ENCODE results near the gene MAGEA9. TPM values are rescaled to one million over a fixed set of nuclear protein-coding genes. Genes with fewer than 3 reads are reported as not detected.

Gene MAGEA9
- total RNA-seq, 1 donor, result not detected

Other genes with a start within 250 kb of the MAGEA9 start
- 15.8 TPM for gene EOLA1, start 240.9 kb upstream of the MAGEA9 start, total RNA-seq
- not detected for gene HSFX3, start 232.0 kb upstream of the MAGEA9 start, total RNA-seq
- gene MAGEA9B, start 194.5 kb upstream of the MAGEA9 start, total RNA-seq, result not detected
- 0.21 TPM for gene HSFX2, start 186.6 kb upstream of the MAGEA9 start, total RNA-seq
- 5.5 TPM for gene TMEM185A, start 150.1 kb upstream of the MAGEA9 start, total RNA-seq
- gene MAGEA11, start 69.9 kb upstream of the MAGEA9 start, total RNA-seq, result not detected
- gene HSFX1, start 7.9 kb upstream of the MAGEA9 start, total RNA-seq, result not detected
- not detected for gene MAGEA8, start 99.3 kb downstream of the MAGEA9 start, total RNA-seq
- not detected for gene HSFX4, start 147.6 kb downstream of the MAGEA9 start, total RNA-seq
- 8.8 TPM for gene EOLA2, start 156.6 kb downstream of the MAGEA9 start, total RNA-seq